Stimulated activated CD8-positive, alpha-beta memory T cell treated with anti-CD3 and anti-CD28 coated beads, Interleukin-12 subunit alpha, Interleukin-12 subunit beta, amount 100 ng/mL, for 24 hours (primary cell): ENCODE measurements around the gene EMID1.

Source experiments
- DNase-seq: peaks from one replicate; pipeline ENCODE4 v3.0.0-alpha.2; 2020; ENCODE audit errors: extremely low read depth

EMID1 gene

GRCh38 chr22:29205594-29206371, at the start of gene EMID1:
Gene EMID1, plus strand, starts transcription at chr22:29205896. Its CDS starts 143 bp downstream, at chr22:29206039.
- no peak for DNase-seq

DNA sequence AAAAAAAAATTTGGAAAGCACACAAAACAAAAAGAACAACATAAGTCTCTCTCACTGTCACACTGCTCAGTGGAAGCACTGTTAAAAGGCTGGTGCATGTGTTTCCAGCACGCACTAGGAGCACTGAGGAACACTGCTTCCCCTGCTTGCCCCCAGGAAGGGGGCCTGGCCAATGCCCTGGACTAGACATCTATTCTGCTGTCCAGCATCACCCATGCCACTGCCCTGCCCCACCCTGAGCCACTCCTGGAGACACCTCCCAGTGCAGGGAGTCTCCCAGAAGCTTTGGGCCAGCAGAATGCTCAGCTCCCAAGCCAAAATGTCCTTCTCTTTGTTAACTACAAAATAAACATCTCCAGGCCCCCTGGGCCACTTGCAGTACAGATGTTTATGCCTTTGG, 49.7 kb upstream of the EMID1 start:
- no peak for DNase-seq

GRCh38 chr22:29156507-29156906, 49.2 kb upstream of the EMID1 start:
- no peak for DNase-seq

- DNase-seq = no peak
These were observed 47.7 kb upstream of the EMID1 start for GRCh38 chr22:29157759-29158535.

DNA sequence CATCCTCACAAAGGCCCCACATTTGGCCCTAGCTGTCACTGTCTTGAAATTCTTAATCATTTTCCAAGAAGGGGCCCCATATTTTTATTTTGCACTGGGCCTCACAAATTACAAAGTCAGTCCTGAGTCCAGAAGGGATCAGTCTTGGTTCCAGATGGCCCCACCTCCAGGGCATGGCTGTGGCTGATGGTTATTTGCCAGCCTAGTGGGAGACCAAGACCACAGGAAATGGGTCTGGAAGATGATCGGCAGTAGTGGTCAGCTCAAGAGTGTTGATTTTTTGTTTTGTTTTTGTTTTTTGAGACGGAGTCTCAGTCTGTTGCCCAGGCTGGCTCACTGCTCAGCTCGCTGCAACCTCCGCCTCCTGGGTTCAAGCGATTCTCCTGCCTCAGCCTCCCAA, 47.1 kb upstream of the EMID1 start:
- DNase-seq = no peak

DNA sequence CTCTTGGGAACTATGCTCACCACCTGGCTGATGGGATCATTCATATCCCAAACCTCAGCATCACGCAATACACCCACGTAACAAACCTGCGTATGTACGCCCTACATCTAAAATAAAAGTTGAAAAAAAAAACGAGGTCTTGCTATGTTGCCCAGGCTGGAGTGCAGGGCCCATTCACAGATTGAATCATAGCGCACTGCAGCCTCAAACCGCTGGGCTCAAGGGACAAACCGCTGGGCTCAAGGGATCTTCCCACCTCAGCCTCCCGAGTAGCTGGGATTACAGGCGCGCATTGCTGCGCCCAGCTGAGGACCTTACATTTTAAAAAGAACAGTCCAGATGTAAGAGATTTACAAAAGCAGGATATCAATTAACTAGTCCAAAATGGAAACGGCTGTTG, 41.9 kb upstream of the EMID1 start:
- DNase-seq = no peak

DNA sequence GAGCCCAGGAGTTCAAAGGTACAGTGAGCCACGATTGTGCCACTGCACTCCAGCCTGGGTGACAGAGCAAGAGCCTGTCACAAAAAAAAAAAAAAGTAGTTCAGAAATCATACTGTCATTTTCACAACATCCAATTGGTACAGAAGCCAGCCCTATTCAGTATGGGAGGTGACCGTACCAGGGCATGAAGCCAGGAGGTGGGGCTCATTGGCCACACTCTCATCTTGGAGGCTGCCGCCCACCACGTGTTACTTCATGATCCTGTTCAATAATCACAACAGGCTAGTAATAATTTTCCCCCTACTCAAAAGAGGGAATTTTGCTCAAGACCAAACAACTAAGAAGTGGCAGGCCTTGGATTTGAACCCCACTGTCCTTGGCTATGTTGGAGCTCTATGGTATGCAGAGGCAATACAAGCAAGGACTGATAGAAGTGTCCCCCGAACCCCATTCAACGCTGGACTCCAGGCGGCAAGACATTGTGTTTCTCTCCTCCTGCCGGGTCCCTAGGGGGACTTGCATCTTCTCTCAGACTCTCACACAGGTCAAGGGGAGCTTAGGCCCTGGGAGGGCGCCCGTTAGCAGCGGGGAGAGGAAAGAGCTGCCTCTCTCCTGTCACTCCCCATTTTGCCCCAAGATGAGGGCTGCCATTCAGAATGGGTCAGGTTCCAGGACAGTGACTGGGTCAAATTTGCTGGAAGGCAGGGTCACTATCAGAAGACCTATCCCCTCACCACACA, 40.2 kb upstream of the EMID1 start:
- DNase-seq = no peak

DNA sequence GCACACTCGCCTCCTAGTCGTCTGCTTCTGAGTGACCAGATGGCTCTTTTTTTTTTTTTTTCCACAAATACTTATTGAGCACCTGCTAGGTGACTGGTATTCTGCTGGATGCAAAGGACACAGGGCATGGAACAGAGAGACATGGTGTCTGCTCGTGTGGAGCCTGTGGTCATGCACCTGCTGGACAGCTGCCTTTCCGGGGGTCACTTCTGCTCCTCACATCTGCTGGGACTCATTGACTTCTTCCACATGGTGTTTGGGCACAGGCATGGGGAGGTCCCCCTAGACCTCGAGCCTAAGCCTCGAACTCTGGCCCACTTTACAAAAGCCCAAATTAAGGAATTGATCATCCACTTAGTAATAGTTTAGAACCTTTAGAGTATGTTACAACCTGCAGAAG, 39.5 kb upstream of the EMID1 start:
- DNase-seq = no peak

GRCh38 chr22:29167032-29167911, 38.4 kb upstream of the EMID1 start:
- DNase-seq = no peak

DNA sequence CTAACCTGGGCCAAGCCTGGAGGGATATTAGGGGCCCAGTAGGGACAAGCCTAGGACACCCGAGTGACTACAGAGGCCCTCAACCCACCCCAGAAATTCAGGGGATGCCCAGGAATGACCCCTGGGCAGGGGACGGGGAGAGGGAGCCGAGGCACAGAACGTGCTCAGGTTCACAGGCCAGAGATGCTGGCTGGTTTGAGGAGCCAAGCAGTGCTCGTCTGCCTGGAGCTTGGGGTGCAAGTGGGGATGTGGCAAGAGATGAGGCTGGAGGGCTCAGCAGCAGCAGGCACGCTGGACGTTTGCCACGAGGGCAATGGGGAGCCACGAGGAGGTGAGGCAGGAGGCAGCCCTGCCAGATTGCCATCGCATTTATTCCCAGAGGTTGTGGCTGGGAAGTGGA, 34.0 kb upstream of the EMID1 start:
- DNase-seq = no peak

- DNase-seq = no peak
These were observed 33.5 kb upstream of the EMID1 start for GRCh38 chr22:29172216-29172615.

DNA sequence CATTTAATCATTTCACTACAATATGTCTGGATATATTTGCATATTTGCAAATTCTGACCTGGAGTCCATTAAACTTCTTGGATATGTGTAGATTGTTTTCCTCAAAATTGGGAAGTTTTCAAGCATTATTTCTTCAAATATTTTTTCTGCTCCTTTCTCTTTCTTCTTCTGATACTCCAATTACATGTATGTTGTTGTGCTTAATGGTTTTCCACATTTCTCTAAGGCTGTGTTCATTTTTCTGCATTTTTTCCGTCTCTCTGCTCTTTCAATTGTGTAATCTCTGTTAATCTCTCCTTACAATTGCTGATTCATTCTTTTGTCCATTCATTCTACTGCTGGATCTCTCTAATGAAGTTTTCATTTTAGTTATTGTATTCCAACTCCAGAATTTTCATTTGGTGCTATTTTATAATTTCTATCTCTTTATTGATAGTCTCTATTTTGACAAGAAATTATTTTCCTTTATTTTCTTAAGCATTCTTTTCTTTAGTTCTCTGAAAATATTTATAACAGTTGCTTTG, 30.3 kb upstream of the EMID1 start:
- no peak for DNase-seq

GRCh38 chr22:29183971-29184848, 21.5 kb upstream of the EMID1 start:
- no peak for DNase-seq

DNA sequence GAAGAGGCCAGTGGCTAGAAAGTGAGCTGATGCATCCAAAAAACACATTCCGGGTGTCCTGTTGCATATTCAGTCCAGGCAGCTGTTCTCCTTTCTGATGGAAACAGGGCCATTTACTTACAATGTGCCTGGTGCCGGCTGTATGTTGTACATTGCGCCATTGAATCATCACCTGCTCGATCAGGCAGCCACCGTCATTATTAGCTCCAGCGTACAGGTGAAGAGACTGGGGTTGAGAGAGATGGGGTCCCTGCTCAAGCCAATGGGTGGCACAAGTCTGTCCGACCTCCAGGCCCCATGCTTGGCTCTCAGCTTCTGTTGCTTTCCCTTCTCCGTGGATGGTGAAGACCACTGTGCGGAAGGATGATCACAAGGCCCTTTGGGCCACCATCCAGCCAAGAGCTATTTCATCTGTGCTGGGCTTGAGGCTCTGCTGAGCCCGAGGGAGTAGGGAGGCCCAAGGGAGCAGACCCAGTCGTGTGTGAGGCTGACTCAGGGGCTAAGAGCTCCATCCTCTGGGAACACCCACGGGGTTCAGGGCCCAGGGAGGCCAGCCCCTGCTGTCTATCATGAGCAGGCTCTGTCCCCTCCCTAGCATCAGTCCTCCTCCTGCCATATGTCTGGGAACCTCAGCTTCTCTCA, 20.7 kb upstream of the EMID1 start:
- no peak for DNase-seq

- DNase-seq = no peak
These were observed 19.4 kb upstream of the EMID1 start for GRCh38 chr22:29186302-29186701.

GRCh38 chr22:29187831-29188230, 17.9 kb upstream of the EMID1 start:
- no peak for DNase-seq

- no peak for DNase-seq
These were observed 15.6 kb upstream of the EMID1 start for GRCh38 chr22:29190051-29190450.

GRCh38 chr22:29190918-29191317, 14.8 kb upstream of the EMID1 start:
- DNase-seq = no peak

DNA sequence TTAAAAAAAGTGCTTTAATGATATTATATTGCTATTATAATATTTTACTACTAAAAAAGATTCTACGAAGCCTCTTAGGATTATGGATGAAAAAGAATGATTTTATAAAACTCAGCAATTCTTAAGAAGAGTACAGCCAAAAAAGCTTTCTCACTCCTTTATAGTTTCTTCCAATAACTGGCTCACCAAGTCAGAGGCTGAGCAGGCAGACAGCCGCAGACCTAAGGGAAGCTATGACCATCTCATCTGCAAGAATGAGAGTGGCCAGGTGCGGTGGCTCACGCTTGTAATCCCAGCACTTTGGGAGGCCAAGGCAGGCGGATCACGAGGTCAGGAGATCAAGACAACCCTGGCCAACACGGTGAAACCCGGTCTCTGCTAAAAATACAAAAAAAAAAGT, 12.7 kb upstream of the EMID1 start:
- DNase-seq = no peak

GRCh38 chr22:29194184-29194583, 11.5 kb upstream of the EMID1 start:
- DNase-seq = no peak
